GM21528 (cell line): ENCODE results near the gene HMGB3.
"Not testable (repeated sequence)": the region's sequence is repeated elsewhere in the genome, so short reads cannot be mapped to it uniquely, and the experiment has no call there.

Experiments used
- ATAC-seq: cut with Tn5 transposase; IDR thresholded peaks from one replicate; pipeline ENCODE4 v1.9.1; 2021; ENCODE audit warnings: mild to moderate bottlenecking, moderate library complexity; ENCODE audit not compliant: unreplicated experiment, low FRiP score

Gene HMGB3

GRCh38 chrX:150975655-150976390, 7.3 kb upstream of the HMGB3 start:
- ATAC-seq = no peak

- ATAC-seq = no peak
Observed at GRCh38 chrX:150977411-150978162, 5.5 kb upstream of the HMGB3 start.

DNA sequence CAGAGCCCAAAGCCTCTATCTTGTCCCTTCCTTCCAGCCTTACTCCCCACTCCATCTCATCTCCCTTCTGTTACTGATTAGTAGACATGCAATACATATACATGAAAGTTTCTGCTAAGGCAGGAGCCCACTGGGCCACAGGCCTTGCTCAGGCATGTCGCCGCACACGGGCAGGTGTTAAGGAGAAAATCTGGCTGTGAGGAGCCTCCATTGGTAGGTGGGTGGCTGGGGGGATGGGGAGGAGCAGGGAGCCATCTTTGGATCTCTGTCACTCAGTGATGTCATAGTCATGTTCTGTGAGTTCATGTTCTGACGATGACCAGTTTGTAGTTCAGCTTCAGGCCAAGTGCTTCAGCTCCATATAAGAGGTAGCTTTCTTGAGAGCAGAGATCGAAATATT, 2.9 kb upstream of the HMGB3 start:
- no peak for ATAC-seq

DNA sequence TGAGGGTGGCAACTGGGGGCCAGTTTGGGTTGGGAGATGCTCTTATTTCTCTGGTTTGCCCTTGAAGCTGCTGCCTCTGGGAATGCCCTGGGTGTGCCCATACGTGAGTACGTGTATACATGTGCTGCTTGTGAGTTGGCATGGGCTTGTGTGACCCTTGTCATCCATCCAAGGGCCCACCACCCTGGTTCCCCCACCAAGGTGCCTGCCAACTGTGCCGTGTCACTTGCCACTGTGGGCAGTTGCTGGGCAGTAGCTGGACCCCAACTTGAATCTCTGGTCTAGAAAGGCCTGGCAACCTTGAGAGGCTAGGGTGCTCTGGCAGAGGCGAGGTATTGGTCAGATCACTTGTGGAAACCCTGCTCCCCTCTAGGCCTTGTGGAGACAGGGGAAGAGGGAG, 2.4 kb upstream of the HMGB3 start:
- ATAC-seq = no peak

- no peak for ATAC-seq
Observed at GRCh38 chrX:150982235-150982787, 824 bp upstream of the HMGB3 start.

GRCh38 chrX:150983521-150984168, 510 bp downstream of the HMGB3 start:
- ATAC-seq = peak; percentile 29

GRCh38 chrX:150984169-150984824, 1.2 kb downstream of the HMGB3 start:
- ATAC-seq = peak; percentile 7

DNA sequence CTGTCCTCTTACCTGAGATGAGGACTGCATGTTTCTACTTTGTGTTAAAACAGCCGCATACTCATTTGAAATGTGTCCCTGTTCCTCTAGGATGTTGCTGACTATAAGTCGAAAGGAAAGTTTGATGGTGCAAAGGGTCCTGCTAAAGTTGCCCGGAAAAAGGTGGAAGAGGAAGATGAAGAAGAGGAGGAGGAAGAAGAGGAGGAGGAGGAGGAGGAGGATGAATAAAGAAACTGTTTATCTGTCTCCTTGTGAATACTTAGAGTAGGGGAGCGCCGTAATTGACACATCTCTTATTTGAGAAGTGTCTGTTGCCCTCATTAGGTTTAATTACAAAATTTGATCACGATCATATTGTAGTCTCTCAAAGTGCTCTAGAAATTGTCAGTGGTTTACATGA, 4.6 kb downstream of the HMGB3 start:
- ATAC-seq = not testable (repeated sequence)

DNA sequence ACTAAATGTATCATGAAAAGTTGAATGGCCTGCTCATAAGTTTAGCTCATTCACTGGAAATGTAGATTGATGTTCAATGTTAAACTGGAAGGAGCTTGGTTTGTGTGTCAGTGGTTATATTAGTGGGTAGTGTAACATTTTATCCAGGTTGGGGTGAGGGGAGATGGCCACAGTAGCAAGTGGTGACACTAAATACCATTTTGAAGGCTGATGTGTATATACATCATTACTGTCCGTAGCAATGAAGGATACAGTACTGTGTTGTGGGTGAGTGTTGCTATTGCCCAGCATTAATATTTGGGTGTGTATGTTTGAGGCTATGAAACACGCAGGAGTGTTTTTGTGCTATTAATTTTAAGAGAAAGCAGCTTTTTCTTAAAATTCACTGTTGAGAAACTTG, 6.3 kb downstream of the HMGB3 start:
- ATAC-seq = no peak

GRCh38 chrX:150990910-150991309, 7.8 kb downstream of the HMGB3 start:
- ATAC-seq = no peak

DNA sequence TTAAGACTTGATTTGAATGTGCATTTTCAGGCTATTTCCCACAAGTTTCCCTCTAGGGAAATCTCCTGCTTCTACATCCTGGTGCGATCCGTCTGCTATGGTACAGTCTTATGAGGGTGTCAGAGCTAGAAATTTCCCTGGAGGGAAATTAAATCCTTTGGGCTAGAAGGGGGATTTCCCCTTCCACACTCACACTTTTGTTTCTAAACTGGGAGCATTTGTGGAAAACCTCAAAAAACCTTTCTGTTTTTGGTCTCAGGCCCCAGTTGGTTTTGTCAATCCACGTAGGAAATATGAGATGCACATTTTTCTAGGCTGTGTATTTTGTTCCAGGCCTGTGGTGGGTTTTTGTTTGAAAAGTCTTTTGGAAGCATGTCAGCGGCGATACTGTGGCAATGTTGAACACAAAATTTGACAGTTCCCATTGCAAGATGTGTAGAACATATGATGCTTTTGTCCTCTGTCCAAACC, 17.8 kb downstream of the HMGB3 start:
- ATAC-seq = no peak

- no peak for ATAC-seq
Observed at GRCh38 chrX:151004085-151004484, 20.9 kb downstream of the HMGB3 start.

GRCh38 chrX:151006410-151007109, 23.4 kb downstream of the HMGB3 start:
- ATAC-seq = no peak

- ATAC-seq = no peak
Observed at GRCh38 chrX:151009582-151009981, 26.4 kb downstream of the HMGB3 start.

DNA sequence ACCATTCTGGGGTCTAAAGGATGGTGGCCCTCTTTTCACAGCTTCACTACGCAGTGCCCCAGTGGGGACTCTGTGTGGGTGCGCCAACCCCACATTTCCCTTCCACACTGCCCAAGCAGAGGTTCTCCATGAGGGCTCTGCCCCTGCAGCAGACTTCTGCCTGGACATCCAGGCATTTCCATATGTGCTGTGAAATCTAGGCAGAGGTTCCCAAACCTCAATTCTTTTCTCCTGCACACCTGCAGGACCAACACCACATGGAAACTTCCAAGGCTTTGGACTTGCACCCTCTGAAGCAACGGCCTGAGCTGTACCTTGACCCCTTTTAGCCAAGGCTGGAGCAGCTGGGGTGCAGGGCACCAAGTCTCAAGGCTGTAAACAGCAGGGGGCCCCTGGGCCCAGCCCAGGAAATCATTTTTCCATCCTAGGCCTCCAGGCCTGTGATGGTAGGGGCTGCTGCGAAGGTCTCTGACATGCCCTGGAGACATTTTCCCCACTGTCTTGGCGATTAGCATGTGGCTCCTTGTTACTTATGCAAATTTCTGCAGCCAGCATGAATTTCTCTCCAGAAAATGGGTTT, 30.1 kb downstream of the HMGB3 start:
- no peak for ATAC-seq

DNA sequence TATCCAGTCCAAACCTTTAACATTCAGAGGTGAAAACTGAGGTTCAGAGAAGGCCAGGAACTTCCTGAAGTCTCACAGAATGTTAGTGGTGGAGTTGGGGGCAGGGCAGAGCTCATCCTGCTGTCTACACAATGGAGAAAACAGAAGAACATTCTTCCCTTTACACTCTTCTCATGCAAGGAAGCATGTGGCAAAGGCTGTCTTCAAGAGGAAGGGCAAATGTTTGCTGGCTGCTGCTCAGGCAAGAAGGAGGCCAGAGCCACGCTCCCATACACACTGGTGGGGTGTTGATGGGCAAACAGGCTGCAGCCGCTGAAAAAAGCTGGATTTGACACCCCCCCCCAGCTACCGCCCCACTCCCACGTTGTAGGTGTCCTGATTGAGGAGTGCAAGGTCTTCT, 32.5 kb downstream of the HMGB3 start:
- ATAC-seq = no peak

GRCh38 chrX:151019856-151020255, 36.7 kb downstream of the HMGB3 start:
- ATAC-seq = no peak

- no peak for ATAC-seq
Observed at GRCh38 chrX:151030845-151031244, 47.7 kb downstream of the HMGB3 start.

DNA sequence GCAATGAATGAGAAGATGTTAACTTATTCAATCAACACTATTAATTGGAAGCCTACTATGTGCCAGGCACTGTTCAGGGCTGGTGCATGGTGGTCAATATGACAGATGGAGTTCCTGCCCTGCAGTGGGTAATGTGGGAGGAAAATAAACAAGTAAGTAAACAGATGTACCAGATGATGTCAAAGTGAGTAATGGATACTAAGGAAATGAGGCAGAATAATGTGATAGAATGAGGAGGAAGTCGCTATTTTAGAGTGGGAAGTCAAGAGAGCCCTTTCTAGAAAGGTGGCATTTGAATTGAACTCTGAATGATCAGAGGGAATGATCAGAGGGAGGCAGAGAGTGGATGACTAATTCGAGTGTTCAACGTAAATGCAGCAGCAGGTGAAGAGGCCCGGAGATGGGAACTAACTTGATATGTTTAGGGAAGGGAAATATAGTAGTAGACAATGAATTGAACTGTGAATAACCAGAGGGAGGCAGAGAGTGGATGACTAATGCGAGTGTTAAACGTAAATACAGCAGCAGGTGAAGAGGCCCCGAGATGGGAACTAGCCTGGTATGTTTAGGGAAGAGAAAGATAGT, 48.3 kb downstream of the HMGB3 start:
- no peak for ATAC-seq
